ENCODE results near the gene SLC12A2. TPM values are rescaled to one million over a fixed set of nuclear protein-coding genes. Genes with fewer than 3 reads are reported as not detected.

The SLC12A2 gene
- total RNA-seq, 1 experiment from 2014 or later, result 41.2 TPM

GRCh38 chr5:128216860-128217531 is 133.4 kb downstream of the SLC12A2 start:
- Histone ChIP-seq H3K79me2 (ENCODE audit: insufficient read depth, low read length) (no peaks in the 10 kb centered on the region), H3K9me2 (ENCODE audit: insufficient read depth) (no peaks in the 10 kb centered on the region), H3K4me2 (ENCODE audit: low read length) (no peak overlapping the region), H3K9ac (ENCODE audit: low read length) (no peak overlapping the region), H2AFZ (ENCODE audit: low read depth, low read length, poor library complexity, severe bottlenecking) (no peak overlapping the region), H4K20me1 (ENCODE audit: insufficient read depth) (no peaks in the 10 kb centered on the region), H3K4me1 (ENCODE audit: control insufficient read depth in 1 of 2, insufficient read depth in 2 of 2, low read length in 2 of 2) (no peaks in the 10 kb centered on the region), H3K27me3 (ENCODE audit: insufficient read depth, low read length) (no peaks in the 10 kb centered on the region), H3K36me3 (ENCODE audit: control insufficient read depth in 1 of 2, insufficient read depth in 2 of 2, low read length in 2 of 2) (no peaks in the 10 kb centered on the region), H3K27ac (ENCODE audit: low read depth, low read length) (no peak overlapping the region), H3K9me3 (ENCODE audit: control insufficient read depth in 1 of 2, insufficient read depth in 1 of 2, low read depth in 1 of 2, low read length in 2 of 2) (no peaks in the 10 kb centered on the region), H3K4me3 (replicated peaks in 1 of 2; ENCODE audit: low read depth in 1 of 2, low read length in 2 of 2) (no peak overlapping the region)
- POLR2A ChIA-PET, result no interaction called here
- intact Hi-C loops (cut with micrococcal nuclease), result loop anchor here (10.0 kb wide), 1 partner anchor 838 kb away; no protein-coding TSS in a partner anchor
- RAD21 ChIA-PET (ENCODE audit: low non-redundant PET in 1 of 2, low total read pairs in 2 of 2, uncharacterized antibody in 2 of 2, unreplicated experiment in 2 of 2), result no interaction called here
- DNase-seq (ENCODE audit: low read depth, low spot score) (no peak), ATAC-seq (no peak)
- TF ChIP-seq CBX3 (IDR thresholded peaks at IDR 0.05; ENCODE audit: low read depth), result no peak
- TF ChIP-seq POLR2AphosphoS5 (IDR thresholded peaks at IDR 0.05; ENCODE audit: low read depth, low read length), result no peak
- TF ChIP-seq EZH2 (IDR thresholded peaks at IDR 0.05), result no peak
- no peak for TF ChIP-seq TCF7L2 (IDR thresholded peaks at IDR 0.05; ENCODE audit: borderline replicate concordance, extremely low read depth, insufficient read depth, insufficient read length)
- TF ChIP-seq ELF1 (IDR thresholded peaks at IDR 0.05; ENCODE audit: borderline replicate concordance, low read depth), result no peak
- TF ChIP-seq SP1 (IDR thresholded peaks at IDR 0.05; ENCODE audit: low read depth), result no peak
- TF ChIP-seq RAD21 (IDR thresholded peaks at IDR 0.05; ENCODE audit: low read depth), result no peak
- TF ChIP-seq JUND (IDR thresholded peaks at IDR 0.05), result no peak
- TF ChIP-seq MAX (IDR thresholded peaks at IDR 0.05), result no peak
- no peak for TF ChIP-seq EGR1 (IDR thresholded peaks at IDR 0.05; ENCODE audit: low read depth)
- no peak for TF ChIP-seq SRF (IDR thresholded peaks at IDR 0.05; ENCODE audit: low read depth)
- no peak for TF ChIP-seq REST (IDR thresholded peaks at IDR 0.05; ENCODE audit: low read depth)
- no peak for TF ChIP-seq CTCF (IDR thresholded peaks at IDR 0.05 in 2 of 3, conservative IDR thresholded peaks at IDR 0.05 in 1 of 3; ENCODE audit: borderline replicate concordance in 1 of 3, insufficient read depth in 1 of 3, low read depth in 2 of 3, low read length in 2 of 3)
- no TSS peak for BruUV-seq (replicated peaks)
- CTCF ChIA-PET, result interaction anchor here (1.0 kb wide), 1 partner anchor 282 kb away, joined by 4 read pairs; no protein-coding TSS in a partner anchor

Data from HCT116 (cell line).